KMS-11 (cell line): ENCODE measurements around the gene PMF1.
"Not testable (repeated sequence)": the region's sequence is repeated elsewhere in the genome, so short reads cannot be mapped to it uniquely, and the experiment has no call there.

ENCODE experiments used
- H2AFZ ChIP-seq: fragments of 200-600 bp; sonication (generic); 2 replicates; pipeline ENCODE4 v1.6.1; 2016; ENCODE audit warnings: antibody characterized with exemption, mixed run types, low read depth
- H3K27ac ChIP-seq: fragments of 200-600 bp; sonication (generic); 2 replicates; pipeline ENCODE4 v1.6.1; 2016; ENCODE audit warnings: mild to moderate bottlenecking, mixed run types
- H3K27me3 ChIP-seq: fragments of 200-600 bp; sonication (generic); 2 replicates; pipeline ENCODE4 v1.6.1; 2017; ENCODE audit warnings: mild to moderate bottlenecking, low read depth, mixed run types, moderate library complexity; ENCODE audit not compliant: insufficient read depth
- H3K36me3 ChIP-seq: fragments of 200-600 bp; sonication (generic); 2 replicates; pipeline ENCODE4 v1.6.1; 2017; ENCODE audit warnings: mild to moderate bottlenecking, mixed run types; ENCODE audit not compliant: insufficient read depth
- H3K4me1 ChIP-seq: fragments of 200-600 bp; sonication (generic); 2 replicates; pipeline ENCODE4 v1.6.1; 2016; ENCODE audit warnings: mild to moderate bottlenecking, low read depth, mixed run types; ENCODE audit not compliant: poor library complexity, severe bottlenecking
- H3K4me2 ChIP-seq: fragments of 200-600 bp; sonication (generic); 2 replicates; pipeline ENCODE4 v1.7.0; 2016; ENCODE audit warnings: mild to moderate bottlenecking, mixed run types
- H3K4me3 ChIP-seq: fragments of 200-600 bp; sonication (generic); IDR thresholded peaks from 2 replicates; pipeline ENCODE4 v1.6.1; 2017; ENCODE audit warnings: low read depth, low read length, mixed read lengths; ENCODE audit not compliant: insufficient read depth
- H3K79me2 ChIP-seq: fragments of 200-600 bp; sonication (generic); 2 replicates; pipeline ENCODE4 v1.6.1; 2016; ENCODE audit warnings: low read depth, mixed run types; ENCODE audit not compliant: insufficient read depth
- H3K9ac ChIP-seq: fragments of 200-600 bp; sonication (generic); 2 replicates; pipeline ENCODE4 v1.6.1; 2016; ENCODE audit warnings: mild to moderate bottlenecking, mixed run types
- H4K20me1 ChIP-seq: fragments of 200-600 bp; sonication (generic); 2 replicates; pipeline ENCODE4 v1.6.1; 2016; ENCODE audit warnings: mild to moderate bottlenecking, mixed run types; ENCODE audit not compliant: insufficient read depth
- TF ChIP-seq, protein P1 (sequence below): fragments of 200-600 bp; sonication (generic); conservative IDR thresholded peaks from 2 replicates; pipeline ENCODE4 v1.6.1; 2017; ENCODE audit warnings: low read depth, mild to moderate bottlenecking, antibody characterized with exemption, low read length, moderate library complexity, mixed read lengths

The PMF1 gene

DNA sequence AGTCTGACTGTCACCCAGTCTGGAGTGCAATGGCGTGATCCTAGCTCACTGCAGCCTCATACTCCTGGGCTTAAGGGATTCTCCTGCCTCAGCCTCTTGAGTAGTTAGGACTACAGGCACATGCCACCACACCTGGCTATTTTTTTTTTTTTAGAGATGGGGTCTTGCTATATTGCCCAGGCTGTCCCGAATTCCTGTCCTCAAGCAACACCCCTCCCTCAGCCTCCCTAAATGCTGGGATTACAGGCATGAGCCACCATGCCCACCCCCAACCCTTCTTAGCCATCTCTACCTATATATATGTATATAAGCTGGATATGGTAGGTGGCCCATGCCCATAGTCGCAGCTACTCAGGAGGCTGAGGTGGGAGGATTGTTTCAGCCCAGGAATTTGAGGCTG, 32.3 kb upstream of the PMF1 start:
- Histone ChIP-seq H3K4me1 (no peaks in the 10 kb centered on the region), H2AFZ (no peak overlapping the region), H3K4me3 (no peak overlapping the region), H3K27me3 (peaks cover 22% of the 10 kb centered on the region; the same call in 1 of the 2 replicates), H3K4me2 (no peak overlapping the region), H3K79me2 (no peaks in the 10 kb centered on the region), H3K36me3 (no peaks in the 10 kb centered on the region), H3K27ac (no peak overlapping the region), H3K9ac (no peak overlapping the region), H4K20me1 (no peaks in the 10 kb centered on the region)
- TF ChIP-seq, protein P1, sequence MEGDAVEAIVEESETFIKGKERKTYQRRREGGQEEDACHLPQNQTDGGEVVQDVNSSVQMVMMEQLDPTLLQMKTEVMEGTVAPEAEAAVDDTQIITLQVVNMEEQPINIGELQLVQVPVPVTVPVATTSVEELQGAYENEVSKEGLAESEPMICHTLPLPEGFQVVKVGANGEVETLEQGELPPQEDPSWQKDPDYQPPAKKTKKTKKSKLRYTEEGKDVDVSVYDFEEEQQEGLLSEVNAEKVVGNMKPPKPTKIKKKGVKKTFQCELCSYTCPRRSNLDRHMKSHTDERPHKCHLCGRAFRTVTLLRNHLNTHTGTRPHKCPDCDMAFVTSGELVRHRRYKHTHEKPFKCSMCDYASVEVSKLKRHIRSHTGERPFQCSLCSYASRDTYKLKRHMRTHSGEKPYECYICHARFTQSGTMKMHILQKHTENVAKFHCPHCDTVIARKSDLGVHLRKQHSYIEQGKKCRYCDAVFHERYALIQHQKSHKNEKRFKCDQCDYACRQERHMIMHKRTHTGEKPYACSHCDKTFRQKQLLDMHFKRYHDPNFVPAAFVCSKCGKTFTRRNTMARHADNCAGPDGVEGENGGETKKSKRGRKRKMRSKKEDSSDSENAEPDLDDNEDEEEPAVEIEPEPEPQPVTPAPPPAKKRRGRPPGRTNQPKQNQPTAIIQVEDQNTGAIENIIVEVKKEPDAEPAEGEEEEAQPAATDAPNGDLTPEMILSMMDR: no peak

DNA sequence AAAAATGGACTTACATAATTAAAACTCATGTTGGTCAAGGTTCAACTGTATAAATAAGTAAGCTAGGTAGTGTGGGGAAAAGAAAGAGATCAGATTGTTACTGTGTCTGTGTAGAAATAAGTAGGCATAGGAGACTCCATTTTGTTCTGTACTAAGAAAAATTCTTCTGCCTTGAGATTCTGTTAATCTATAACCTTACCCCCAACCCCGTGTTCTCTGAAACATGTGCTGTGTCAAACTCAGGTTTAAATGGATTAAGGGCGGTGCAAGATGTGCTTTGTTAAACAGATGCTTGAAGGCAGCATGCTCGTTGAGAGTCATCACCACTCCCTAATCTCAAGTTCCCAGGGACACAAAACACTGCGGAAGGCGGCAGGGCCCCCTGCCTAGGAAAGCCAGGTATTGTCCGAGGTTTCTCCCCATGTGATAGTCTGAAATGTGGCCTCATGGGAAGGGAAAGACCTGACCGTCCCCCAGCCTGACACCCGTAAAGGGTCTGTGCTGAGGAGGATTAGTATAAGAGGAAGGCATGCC, 31.3 kb upstream of the PMF1 start:
- not testable (repeated sequence) for H3K4me1 ChIP-seq, H3K4me3 ChIP-seq, H4K20me1 ChIP-seq, H3K79me2 ChIP-seq, H3K27ac ChIP-seq, H3K36me3 ChIP-seq, H2AFZ ChIP-seq, H3K9ac ChIP-seq, H3K4me2 ChIP-seq
- H3K27me3 ChIP-seq: peaks cover 15% of the 10 kb centered on the region; the same call in 1 of the 2 replicates

DNA sequence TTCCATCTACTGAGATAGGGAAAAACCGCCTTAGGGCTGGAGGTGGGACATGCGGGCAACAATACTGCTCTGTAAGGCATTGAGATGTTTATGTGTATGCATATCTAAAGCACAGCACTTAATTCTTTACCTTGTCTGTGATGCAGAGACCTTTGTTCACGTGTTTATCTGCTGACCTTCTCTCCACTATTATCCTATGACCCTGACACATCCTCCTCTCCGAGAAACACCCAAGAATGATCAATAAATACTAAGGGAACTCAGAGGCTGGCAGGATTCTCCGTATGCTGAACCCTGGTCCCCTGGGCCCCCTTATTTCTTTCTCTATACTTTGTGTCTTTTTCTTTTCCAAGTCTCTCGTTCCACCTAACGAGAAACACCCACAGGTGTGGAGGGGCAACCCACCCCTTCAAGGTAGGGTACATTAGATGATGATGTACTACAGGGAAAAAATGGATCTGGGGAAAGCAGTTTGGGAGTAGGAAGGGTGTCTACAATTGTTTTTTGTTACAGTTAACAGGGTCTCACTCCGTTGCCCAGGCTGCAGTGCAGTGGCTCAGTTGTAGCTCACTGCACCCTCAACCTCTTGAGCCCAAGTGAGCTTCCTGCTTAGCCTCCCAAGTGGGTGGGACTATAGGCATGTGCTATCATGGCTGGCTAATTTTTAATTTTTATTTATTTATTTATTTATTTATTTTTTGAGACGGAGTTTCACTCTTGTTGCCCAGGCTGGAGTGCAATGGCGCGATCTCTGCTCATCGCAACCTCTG, 30.6 kb upstream of the PMF1 start:
- H2AFZ ChIP-seq, H3K79me2 ChIP-seq, H3K9ac ChIP-seq: not testable (repeated sequence)

DNA sequence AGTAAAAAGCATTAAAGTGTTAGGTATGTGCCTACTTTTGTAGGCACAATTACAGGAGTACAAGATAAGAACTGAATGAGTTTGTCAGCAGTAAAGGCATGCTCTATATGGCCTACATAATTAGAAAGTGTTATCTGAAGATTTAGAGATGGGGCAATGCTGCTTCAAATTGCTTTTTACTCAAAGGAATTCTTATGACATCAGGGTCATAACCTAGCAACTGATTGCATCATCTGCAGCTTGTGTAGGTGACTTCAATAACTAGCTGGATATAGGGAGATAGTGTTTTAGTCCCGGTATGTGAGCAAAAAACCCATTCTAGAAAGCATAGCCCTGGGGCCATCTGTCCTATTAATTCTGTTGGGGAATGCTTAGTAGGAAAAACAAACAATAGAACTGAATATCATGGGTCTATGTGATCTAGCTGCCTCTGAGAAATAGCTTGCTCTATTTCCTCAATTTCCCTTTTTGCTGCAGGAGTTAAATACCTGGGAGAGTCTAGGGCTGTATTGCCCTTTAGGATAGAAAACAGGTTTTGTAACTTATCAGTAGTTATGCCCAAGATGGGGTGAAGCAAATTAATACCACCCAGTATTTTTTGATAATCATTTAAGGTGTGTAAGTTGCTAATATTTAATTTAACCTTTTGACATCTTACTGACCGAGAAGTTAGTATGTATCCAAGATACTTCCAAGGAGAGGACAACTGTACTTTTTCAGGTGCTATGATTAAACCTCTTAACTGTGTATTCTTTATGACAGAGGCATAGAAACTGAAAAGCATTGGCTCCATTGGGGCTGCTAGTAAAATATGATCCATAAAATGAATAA, 26.2 kb upstream of the PMF1 start:
- H3K27me3 ChIP-seq, H3K9ac ChIP-seq, H3K4me1 ChIP-seq, H3K27ac ChIP-seq, H3K79me2 ChIP-seq, H3K4me2 ChIP-seq, H4K20me1 ChIP-seq, H2AFZ ChIP-seq, H3K36me3 ChIP-seq, H3K4me3 ChIP-seq: not testable (repeated sequence)

More for the DNA sequence above, 30.6 kb upstream of the PMF1 start:
- H3K4me1 ChIP-seq, H3K36me3 ChIP-seq, H4K20me1 ChIP-seq, H3K4me3 ChIP-seq, H3K27ac ChIP-seq, H3K4me2 ChIP-seq: not testable (repeated sequence)
- peaks cover 13% of the 10 kb centered on the region; the same call in 1 of the 2 replicates for H3K27me3 ChIP-seq

DNA sequence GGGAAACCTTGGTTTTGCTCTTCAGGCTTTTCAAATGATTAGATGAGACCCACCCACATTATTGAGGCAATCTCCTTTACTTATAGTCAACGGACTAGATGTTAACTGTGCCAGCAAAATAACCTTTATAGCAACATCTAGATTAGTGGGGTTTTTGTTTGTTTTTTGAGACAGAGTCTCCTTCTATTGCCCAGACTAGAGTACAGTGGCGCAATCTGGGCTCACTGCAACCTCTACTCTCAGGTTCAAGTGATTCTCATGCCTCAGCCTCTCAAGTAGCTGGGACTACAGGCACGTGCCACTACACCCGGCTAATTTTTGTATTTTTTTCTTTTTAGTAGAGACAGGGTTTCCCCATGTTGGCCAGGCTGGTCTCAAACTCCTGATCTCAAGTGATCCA, 22.5 kb upstream of the PMF1 start:
- H3K4me3 ChIP-seq, H3K4me2 ChIP-seq, H3K9ac ChIP-seq, H4K20me1 ChIP-seq, H3K27ac ChIP-seq, H3K27me3 ChIP-seq, H2AFZ ChIP-seq, H3K36me3 ChIP-seq: not testable (repeated sequence)
- peaks cover 10% of the 10 kb centered on the region for H3K4me1 ChIP-seq
- H3K79me2 ChIP-seq: peaks cover 13% of the 10 kb centered on the region

DNA sequence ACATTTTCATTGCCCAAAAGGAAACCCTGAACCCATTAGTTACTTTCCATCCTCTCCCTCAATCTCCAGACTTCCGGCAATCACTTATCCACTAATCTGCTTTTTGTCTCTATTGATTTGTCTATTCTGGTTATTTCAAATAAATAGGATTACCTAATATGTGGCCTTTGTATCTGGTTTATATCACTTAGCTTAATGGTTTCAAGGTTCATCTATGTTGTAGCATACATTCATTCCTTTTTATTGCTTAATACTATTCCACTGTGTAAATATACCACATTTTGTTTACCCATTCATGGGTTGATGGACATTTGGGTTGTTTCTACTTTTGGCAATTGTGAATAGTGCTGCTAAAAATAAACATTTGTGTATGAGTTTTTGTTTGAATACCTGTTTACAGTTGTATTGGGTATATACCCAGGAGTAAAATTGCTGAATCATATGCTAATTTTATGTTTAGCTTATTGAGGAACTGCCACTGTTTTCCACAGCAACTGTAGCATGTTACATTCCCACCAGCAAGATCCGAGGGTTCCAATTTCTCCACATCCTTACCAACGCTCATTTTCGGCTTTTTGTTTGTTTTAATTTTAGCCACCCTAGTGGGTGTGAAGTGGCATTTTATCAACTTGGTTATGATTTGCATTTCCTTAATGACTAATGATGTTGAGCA, 21.4 kb upstream of the PMF1 start:
- Histone ChIP-seq H3K27ac (no peak overlapping the region), H3K4me3 (no peak overlapping the region), H3K4me2 (no peak overlapping the region), H3K27me3 (no peaks in the 10 kb centered on the region), H2AFZ (no peak overlapping the region), H3K4me1 (peaks cover 22% of the 10 kb centered on the region), H3K36me3 (no peaks in the 10 kb centered on the region), H3K79me2 (peaks cover 25% of the 10 kb centered on the region), H3K9ac (no peak overlapping the region), H4K20me1 (no peaks in the 10 kb centered on the region)
- TF ChIP-seq, protein P1: no peak
